Stimulated activated CD8-positive, alpha-beta memory T cell treated with anti-CD3 and anti-CD28 coated beads, Interleukin-7, amount 100 ng/mL, for 1 hour (primary cell): ENCODE measurements around the gene PKD2L1.
"Not testable (repeated sequence)": the region's sequence is repeated elsewhere in the genome, so short reads cannot be mapped to it uniquely, and the experiment has no call there.

ENCODE experiments used
- DNase-seq, 2 donors: peaks; one replicate each; pipeline ENCODE4 v3.0.0-alpha.2; 2020; ENCODE audit warnings: low read depth in 2 of 2

Gene PKD2L1

DNA sequence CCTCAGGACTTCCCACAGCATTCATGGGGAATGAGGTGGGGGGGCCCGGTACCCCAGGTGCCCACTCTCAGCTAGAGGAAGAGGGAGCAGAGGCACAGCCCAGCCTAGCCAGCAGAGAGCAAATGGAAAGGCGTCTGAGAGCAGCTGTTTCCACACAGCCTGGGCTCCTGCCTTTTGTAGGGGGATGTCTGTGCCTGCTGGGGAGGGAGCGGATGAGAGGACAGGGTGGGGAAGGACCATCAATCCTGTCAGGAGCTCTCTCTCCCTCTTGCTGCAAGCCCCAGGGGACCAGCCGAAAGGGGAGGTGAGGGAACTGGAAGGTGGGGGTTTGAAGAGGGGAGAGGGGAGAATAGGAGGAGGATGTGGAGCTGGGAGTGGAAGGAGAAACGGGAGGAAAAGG is at the start of gene PKD2L1:
Gene PKD2L1 (minus strand): TSS at position 150 of the 400 bp plus-strand sequence. CDS start 125 bp downstream, at position 25.
- DNase-seq: no peak

DNA sequence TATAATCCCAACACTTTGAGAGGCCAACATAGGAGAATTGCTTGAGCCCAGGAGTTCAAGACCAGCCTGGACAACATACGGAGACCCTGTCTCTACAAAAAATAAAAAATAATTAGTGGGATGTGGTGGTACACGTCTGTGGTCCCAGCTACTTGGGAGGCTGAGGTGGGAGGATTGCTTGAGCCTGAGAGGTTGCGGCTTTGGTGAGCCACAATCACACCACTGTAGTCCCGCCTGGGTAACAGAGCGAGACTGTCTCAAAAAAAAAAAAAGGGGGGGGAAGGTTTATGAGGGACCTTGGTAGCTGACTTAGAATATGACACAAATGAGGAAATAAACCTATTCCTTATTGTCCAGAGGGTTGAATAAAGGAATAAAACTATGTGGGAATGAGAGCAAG is 47.8 kb upstream of the PKD2L1 start:
- no peak for DNase-seq

- not testable (repeated sequence) for DNase-seq
These were observed 46.6 kb upstream of the PKD2L1 start for GRCh38 chr10:100376656-100377055.

GRCh38 chr10:100374677-100375353 is 44.8 kb upstream of the PKD2L1 start:
- DNase-seq: not testable (repeated sequence)

GRCh38 chr10:100374200-100374655 is 44.2 kb upstream of the PKD2L1 start:
- no peak for DNase-seq

DNA sequence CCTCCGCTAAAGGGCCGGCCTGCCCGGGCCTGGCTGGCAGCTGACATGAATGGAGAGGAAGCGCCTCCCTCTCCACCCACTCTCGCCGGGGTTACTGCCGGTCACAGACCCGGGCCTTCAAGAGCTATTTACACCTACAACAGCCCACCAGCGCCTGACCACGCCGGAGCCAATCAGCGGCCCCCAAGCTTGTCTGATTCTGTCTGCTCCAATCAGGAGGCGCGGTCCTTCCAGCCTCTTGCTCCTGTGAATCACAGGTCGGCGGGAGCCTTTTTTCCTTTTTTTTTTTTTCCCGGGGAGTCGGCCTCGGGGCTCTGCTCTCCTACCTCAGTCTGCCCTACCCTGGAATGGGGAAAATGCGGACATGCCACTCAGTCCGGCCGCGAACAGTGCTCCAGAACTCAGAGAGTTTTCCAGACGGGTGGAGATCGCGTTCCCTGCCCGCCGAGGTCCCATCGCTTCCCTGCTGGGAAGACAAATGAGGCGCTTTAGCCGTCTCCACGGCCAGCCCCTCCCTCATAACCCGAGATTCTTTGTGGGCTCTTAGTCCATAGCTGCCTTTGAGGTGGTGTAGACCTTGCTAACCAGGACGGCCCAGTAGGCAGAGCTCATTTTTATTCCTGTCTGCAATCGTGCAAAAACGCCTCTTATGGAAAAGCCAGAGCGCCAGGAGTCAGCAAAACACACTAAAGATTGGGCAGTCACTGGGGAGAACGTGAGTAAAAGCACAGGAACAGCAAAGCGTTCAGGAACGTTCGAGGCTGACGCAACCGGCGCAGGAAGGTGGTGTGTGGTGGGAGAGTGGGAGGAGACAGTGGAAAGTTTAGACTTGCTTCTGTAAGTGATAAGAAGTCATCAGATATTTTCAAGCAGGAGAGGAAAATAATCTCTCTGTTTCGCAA is 43.5 kb upstream of the PKD2L1 start:
- peak; percentile 59 to 67 for DNase-seq

DNA sequence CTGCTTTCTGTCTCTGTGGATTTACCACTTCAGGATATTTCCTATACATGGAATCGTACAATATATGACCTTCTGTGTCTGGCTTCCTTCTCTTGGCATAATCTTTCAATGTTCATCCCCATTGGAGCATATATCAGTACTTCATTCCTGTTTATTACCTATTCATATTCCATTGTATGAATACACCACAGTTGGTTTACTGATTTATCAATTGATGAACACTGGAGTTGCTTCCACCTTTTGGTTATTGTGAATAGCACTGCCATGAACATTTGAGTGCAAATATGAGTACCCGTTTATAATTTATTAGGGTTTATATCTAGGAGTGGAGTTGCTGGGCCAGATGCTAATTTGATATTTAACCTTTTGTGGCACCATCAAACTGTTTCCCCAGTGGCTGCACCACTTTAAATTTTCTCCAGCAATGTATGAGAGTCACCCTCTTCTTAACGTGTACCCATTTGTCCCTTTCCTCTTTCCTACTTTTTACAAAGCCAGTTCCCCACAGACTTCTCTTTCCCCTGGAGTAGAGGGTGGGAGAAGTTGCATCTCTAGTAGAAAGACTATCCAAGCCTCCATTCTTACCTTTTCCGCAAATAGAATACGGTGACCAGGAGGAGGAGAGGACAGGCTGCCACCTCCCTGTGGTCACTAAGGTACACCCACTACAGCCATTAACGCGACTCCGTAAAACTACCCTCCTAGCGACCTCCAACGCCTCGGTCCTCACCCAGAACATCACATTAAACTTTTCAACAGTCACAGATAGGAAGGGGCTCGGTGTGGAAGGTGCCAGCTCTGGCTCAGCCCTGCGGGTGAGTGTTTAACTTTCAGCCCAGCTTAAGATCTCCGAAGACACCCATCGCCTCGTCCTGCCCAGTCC is 42.6 kb upstream of the PKD2L1 start:
- no peak for DNase-seq

- DNase-seq: no peak
These were observed 41.5 kb upstream of the PKD2L1 start for GRCh38 chr10:100371482-100372027.

DNA sequence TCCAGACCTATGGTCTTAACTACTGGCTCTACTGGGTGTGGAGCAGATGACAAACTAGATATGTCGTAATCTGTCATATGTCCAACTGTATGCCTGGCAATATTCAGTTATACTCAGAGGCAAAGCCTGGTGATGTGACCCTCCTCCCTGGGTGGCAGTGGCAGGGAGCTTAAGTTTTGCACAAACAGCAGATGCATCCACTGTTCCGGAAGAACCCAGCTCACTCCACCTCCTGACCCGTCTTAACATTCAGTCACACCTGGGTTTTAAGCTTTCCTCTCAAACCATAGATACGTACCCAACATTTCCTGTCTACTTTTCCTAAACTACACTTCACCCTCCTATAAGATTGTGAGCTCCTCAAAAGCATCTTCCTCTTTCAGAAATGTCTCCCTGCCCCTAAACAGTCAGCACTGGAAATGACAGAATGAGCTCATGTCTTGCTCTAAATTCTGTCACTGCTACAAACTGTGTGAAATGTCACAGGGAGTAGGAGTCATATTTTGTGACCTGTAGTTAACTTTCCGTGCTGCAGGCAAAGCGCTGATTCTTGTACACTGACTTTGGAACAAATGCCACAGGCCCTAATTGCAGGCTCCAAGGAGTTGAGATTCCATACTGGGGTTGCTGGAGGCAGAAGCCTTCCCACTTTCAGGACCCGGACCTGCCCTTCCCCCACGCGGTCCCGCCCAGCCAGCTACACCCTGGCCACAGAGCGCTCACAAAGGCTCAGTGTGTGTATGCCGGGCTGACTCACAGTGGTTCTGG is 40.9 kb upstream of the PKD2L1 start:
- peak in 1 of 2 donors; percentile 20 for DNase-seq

DNA sequence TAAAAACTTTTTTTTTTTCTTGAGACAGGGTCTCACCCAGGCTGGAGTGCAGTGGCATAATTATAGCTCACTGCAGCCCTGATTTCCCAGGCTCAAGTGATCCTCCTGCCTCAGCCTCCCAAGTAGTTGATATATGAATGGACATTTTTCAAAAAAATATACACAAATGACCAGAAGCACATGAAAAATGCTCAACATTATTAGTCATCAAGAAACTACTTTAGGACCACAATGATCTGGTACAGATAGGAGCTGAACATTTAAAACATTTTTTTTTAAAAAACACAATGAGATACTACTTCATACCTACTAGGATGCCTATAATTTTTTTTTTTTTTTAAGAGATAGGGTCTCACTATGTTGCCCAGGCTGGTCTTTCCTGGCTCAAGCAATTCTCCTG is 38.7 kb upstream of the PKD2L1 start:
- no peak for DNase-seq

DNA sequence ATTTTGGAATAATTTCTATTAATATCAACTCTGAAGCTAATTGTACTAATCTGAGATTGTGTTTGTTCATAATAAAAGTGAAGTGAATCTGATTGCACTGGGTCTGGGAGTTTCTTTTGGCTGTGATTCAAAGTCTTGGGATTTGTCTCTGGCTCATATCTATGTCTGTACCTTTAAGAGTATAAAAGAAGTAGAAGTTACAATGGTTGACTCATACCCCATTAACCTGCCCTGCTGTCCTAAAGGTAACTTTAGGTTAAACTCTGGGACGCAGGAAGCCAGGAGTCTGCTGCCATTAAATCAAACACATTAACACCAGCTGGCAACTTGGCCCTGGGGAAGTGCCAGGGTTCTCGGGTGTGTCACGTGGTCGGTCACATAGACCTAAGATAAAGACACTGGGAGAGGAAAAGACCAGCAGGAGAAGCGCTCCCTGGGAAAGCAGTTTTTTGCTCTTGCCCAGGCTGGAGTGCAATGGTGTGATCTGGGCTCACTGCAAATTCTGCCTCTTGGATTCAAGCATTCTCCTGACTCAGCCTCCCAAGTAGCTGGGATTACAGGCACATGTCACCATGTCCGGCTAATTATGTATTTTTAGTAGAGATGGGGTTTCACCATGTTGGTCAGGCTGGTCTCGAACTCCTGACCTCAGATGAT is 34.8 kb upstream of the PKD2L1 start:
- DNase-seq: no peak

DNA sequence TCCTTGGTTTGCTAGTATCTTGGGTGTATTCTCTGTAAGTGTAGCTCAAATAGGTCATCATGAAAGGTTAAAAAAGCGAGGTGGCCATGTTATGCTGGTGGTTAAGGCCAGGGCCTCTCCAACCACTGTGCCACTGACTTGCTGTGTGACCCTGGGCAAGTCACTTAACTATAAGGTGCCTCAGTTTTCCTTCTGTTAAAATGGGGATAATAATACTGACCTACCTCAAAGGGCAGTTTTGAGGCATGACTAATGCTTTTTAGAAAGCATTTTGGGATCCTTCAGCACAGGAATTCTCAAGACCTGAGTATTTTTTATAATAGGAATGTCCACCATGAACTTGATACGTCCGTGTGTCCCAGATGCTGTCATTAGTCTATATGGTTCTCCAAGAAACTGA is 34.1 kb upstream of the PKD2L1 start:
- no peak for DNase-seq

- no peak for DNase-seq
These were observed 32.8 kb upstream of the PKD2L1 start for GRCh38 chr10:100362570-100363496.

DNA sequence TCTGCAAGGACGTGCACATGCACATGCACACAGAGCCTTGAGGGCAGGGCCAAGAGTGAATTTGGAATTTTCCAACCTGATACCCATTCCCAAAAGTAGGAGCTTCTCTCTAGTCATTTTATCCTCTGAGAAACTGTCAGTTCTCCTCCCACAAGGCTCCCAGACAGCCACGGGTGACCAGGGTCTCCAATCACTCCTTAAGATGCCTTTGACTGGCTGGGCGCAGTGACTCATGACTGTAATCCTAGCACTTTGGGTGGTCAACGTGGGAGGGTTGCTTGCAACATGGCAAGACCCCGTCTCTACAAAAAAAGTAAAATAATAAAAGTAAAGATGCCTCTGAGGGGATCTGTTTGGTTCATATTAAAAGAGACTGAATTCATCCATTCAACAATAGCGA is 30.2 kb upstream of the PKD2L1 start:
- DNase-seq: no peak

GRCh38 chr10:100359529-100360150 is 29.6 kb upstream of the PKD2L1 start:
- no peak for DNase-seq

DNA sequence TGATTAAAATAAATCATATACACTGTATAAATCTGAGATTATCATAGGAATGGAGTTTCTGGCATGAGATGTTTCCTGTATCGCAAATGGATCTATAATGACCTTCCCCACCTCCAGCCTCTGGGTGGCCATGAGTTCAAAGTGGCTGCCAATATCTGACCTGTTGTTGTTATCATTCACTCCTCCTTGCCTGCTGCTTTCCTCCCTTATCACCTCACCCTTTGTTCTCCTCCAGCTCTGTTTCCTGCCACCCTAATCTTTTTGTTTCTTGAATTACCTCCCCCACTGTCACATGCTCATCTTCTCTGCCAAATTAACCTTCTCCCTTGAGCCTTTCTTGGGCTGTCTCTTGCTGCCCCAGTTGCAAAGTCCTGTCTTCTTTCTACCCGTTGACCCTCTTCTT is 29.0 kb upstream of the PKD2L1 start:
- no peak for DNase-seq

DNA sequence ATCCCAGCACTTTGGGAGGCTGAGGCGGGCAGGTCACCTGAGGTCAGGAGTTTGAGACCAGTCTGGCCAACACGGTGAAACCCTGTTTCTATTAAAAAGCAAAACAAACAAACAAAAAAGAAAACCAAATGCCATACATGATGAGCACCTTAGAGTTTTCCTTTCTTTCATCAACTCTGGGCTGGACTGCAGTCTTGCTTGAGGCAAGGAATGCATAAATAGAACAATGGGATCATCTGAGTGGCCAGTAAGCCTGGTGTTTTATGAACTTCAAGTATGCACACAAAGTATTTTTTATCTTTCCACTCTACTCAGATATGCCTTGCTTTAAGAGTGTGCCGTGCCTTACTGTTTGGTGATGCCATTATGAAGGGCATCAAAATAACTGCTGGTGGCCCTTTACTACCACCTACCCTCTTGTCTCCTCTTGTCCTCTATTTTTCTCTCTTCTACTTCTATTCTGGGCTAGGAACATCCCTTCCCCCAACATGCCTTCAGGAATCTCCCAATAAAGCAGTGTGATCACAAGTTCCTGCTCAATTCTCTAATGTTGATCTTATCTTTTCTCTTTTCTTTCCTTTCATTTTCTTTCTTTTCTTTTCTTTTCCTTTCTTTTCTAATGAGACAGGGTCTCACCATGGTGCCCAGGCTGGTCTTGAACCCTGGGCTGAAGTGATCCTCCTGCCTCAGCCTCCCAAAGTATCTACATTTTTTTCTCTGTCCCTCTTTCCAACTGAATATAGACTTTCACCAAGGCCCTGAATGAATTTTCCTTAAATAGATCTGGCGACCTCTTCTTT is 27.2 kb upstream of the PKD2L1 start:
- DNase-seq: no peak
